Ishikawa (cell line): ENCODE results near the gene VSTM2B.

Source experiments
- FOXM1 ChIP-seq: IDR thresholded peaks from 2 replicates; pipeline ENCODE4 v1.6.1; 2012; ENCODE audit warnings: low read depth, borderline replicate concordance
- TF ChIP-seq, protein P1 (sequence below): IDR thresholded peaks from 2 replicates; pipeline ENCODE4 v1.6.1; 2012

DNA sequence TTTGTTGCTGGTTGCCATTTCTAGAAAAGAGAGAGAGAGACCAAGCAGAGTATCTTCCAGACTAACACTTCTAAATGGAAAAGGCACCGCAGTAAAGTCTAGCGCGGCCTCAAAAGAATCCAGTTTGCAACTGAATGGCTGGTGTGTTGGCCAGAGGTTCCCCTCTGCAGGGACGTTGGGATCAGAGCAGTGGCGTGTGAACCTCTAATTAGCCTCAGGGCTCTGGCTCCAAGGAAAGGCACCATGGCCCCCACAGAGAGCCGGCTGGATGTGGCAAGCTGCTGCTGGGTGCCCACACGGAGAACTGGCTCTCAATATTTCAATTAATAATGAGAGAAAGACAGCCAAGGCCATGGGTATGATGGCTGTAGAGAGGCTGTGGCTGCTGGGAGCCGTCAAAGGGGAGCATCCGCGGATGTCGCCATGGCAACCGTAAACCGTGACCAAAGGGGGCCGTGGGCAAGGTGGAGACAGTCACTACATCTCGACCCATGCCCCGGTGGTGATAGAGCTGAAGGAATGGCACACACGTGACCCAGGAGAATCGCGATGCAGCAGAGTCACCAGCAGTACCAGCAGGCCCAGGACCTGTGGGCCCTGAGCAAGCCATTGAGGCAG, 9.5 kb downstream of the VSTM2B start:
- TF ChIP-seq FOXM1 = no peak
- TF ChIP-seq, protein P1, sequence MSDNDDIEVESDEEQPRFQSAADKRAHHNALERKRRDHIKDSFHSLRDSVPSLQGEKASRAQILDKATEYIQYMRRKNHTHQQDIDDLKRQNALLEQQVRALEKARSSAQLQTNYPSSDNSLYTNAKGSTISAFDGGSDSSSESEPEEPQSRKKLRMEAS = no peak
